ENCODE measurements around the gene SSTR5.
A peak's percentile ranks its signal among the peaks of the same experiment; 100 is the strongest.

Gene SSTR5

DNA sequence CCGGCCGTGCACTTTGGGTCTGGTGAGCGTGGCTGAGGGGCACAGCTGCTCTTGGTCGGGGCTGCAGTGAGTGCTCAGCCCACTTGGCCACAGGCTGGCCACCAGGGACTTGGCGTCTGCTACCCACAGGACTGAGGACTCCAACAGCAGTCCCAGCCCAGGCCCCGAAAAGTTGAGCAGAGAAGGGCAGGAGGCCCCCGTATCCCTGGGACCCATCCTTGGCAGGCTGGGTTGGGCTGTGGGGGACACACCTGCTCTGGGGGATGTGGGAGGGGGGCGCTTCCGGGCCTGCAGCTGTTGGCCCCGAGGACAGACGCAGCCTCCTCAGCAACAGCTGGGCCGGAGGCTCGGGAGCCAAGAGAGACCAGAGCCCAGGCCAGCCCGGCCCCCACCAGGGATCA, 19.4 kb upstream of the SSTR5 start:
- Histone ChIP-seq H3K9ac (no peak overlapping the region), H3K27me3 (ENCODE audit: control insufficient read depth, insufficient read depth, low read length) (no peaks in the 10 kb centered on the region), H3K4me2 (ENCODE audit: low read length) (no peak overlapping the region), H3K9me3 (ENCODE audit: control insufficient read depth, low read length) (no peaks in the 10 kb centered on the region), H2AFZ (no peak overlapping the region), H3K79me2 (no peaks in the 10 kb centered on the region), H3K27ac (no peak overlapping the region), H3K4me3 (ENCODE audit: low read depth, low read length) (no peak overlapping the region), H3K36me3 (ENCODE audit: control insufficient read depth, insufficient read depth, low read length) (no peaks in the 10 kb centered on the region), H3K4me1 (no peaks in the 10 kb centered on the region)
- TF ChIP-seq, protein P1, sequence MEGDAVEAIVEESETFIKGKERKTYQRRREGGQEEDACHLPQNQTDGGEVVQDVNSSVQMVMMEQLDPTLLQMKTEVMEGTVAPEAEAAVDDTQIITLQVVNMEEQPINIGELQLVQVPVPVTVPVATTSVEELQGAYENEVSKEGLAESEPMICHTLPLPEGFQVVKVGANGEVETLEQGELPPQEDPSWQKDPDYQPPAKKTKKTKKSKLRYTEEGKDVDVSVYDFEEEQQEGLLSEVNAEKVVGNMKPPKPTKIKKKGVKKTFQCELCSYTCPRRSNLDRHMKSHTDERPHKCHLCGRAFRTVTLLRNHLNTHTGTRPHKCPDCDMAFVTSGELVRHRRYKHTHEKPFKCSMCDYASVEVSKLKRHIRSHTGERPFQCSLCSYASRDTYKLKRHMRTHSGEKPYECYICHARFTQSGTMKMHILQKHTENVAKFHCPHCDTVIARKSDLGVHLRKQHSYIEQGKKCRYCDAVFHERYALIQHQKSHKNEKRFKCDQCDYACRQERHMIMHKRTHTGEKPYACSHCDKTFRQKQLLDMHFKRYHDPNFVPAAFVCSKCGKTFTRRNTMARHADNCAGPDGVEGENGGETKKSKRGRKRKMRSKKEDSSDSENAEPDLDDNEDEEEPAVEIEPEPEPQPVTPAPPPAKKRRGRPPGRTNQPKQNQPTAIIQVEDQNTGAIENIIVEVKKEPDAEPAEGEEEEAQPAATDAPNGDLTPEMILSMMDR (IDR thresholded peaks at IDR 0.05), result no peak

DNA sequence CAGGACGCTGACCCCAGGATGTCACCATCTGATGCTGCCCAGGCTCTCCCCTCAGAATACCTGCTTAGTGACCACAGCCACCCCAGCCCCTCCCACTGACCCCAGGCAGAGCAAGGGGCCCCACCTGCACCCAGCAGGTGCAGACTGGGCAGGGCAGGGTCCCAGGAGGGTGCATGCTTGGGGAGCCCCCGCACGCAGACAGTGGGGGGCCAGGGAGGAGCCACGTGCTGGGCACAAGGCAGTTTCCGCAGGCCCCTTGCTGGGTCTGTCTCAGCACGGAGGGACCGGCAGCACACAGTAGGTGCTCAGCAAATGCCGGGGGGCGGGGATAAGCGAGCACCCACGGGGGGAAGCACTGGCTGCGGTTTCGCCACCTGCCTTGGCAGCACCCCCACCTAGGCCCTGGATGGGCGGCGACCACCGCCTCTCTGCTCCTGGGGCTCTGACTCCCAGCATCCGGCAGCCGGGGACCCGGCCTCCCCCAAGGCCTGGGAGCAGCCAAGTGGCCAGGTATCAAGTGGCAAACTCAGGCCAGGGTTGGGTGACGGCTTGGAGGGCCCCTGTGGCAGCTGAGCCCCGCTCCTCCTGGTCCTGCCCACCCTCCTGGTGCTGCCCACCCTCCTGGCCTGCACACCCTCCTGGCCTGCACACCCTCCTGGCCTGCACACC, 18.7 kb upstream of the SSTR5 start:
- no peaks in the 10 kb centered on the region for H3K9me3 ChIP-seq (ENCODE audit: control insufficient read depth, low read length)
- TF ChIP-seq, protein P1 (IDR thresholded peaks at IDR 0.05), result no peak
- H3K4me1 ChIP-seq, result no peaks in the 10 kb centered on the region
- no peaks in the 10 kb centered on the region for H3K27me3 ChIP-seq (ENCODE audit: control insufficient read depth, insufficient read depth, low read length)
- H2AFZ ChIP-seq, result no peak overlapping the region
- H3K4me3 ChIP-seq (ENCODE audit: low read depth, low read length), result no peak overlapping the region
- H3K36me3 ChIP-seq (ENCODE audit: control insufficient read depth, insufficient read depth, low read length), result no peaks in the 10 kb centered on the region
- no peak overlapping the region for H3K27ac ChIP-seq
- H3K9ac ChIP-seq, result no peak overlapping the region
- no peak overlapping the region for H3K4me2 ChIP-seq (ENCODE audit: low read length)
- H3K79me2 ChIP-seq, result no peaks in the 10 kb centered on the region

DNA sequence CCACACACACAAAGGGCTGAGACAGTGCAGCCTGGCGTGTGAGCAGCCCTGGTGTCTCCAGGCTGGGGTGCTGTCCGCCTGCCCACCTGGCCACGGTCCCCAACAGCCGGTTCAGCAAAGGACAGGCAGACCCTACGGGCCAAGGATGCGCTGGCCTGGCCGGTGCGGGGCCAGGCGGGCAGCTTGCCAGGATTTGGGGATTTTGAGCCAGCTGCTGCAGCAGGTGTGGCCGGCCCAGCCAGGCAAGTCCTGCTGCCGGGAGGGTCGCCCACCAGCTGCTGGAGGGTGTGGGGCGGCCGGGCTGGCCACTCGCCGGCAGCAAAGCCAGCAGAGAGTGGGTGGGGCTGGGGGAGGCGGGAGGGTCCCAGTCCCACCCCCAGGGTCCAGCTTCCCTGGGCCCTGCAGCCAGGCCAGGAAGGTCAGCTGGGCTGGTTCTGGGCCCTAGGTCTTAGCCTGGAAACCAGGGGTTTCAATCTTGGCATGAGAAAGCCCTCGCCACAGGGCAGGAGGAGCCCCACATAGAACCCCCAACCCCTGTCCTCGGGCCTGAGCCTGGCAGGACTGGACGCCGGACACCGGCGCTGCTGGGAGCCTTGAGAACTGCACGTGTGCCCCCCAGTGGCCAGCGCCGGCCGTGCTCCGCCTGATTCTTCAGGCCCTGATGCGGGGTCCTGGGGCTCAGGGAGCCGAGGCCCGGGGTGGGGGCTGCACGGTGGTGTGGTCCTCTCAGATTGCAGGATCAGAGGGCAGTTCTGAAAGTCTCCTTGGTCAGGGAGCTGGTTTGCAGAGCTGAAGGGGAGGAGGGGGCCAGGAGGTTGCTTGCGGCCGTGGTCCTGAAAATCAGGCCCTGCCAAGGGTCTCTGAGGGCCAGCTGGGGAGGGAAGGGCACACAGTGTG, 17.6 kb upstream of the SSTR5 start:
- no peaks in the 10 kb centered on the region for H3K9me3 ChIP-seq (ENCODE audit: control insufficient read depth, low read length)
- H2AFZ ChIP-seq, result no peak overlapping the region
- TF ChIP-seq, protein P1 (IDR thresholded peaks at IDR 0.05), result peak; percentile 86
- H3K36me3 ChIP-seq (ENCODE audit: control insufficient read depth, insufficient read depth, low read length), result no peaks in the 10 kb centered on the region
- H3K9ac ChIP-seq, result no peak overlapping the region
- H3K27me3 ChIP-seq (ENCODE audit: control insufficient read depth, insufficient read depth, low read length), result no peaks in the 10 kb centered on the region
- H3K79me2 ChIP-seq, result no peaks in the 10 kb centered on the region
- no peak overlapping the region for H3K27ac ChIP-seq
- H3K4me2 ChIP-seq (ENCODE audit: low read length), result no peak overlapping the region
- H3K4me1 ChIP-seq, result no peaks in the 10 kb centered on the region
- no peak overlapping the region for H3K4me3 ChIP-seq (ENCODE audit: low read depth, low read length)

DNA sequence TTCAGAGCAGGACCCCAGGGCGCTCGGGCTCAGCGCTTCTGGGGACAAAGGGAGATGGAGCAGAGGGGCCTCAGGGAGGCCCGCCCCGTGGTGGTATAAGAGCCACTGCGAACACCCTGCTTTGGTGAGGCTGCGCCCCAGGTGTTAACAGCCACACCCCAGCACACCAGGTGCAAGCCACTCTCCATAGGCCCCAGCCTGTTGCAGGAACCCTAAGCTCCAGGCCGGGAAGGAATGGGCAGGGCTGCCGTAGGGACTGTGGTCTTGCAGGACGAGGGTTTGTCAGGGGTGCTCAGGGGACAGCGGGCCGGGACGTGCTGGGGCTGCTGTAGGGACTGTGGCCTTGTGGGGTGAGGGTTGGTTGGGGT, 17.0 kb upstream of the SSTR5 start:
- Histone ChIP-seq H3K27ac (no peak overlapping the region), H3K4me1 (no peaks in the 10 kb centered on the region), H3K4me3 (ENCODE audit: low read depth, low read length) (no peak overlapping the region), H2AFZ (no peak overlapping the region), H3K27me3 (ENCODE audit: control insufficient read depth, insufficient read depth, low read length) (no peaks in the 10 kb centered on the region), H3K9ac (no peak overlapping the region), H3K9me3 (ENCODE audit: control insufficient read depth, low read length) (no peaks in the 10 kb centered on the region), H3K79me2 (no peaks in the 10 kb centered on the region), H3K36me3 (ENCODE audit: control insufficient read depth, insufficient read depth, low read length) (no peaks in the 10 kb centered on the region), H3K4me2 (ENCODE audit: low read length) (no peak overlapping the region)
- TF ChIP-seq, protein P1 (IDR thresholded peaks at IDR 0.05), result no peak

Data from parathyroid adenoma (tissue), 2 donors.